ENCODE measurements around the gene CNN3. TPM values are rescaled to one million over a fixed set of nuclear protein-coding genes. Genes with fewer than 3 reads are reported as not detected.

CNN3 gene
- total RNA-seq, 2 experiments from 2014 or later, result 10.0 to 10.6 TPM

DNA sequence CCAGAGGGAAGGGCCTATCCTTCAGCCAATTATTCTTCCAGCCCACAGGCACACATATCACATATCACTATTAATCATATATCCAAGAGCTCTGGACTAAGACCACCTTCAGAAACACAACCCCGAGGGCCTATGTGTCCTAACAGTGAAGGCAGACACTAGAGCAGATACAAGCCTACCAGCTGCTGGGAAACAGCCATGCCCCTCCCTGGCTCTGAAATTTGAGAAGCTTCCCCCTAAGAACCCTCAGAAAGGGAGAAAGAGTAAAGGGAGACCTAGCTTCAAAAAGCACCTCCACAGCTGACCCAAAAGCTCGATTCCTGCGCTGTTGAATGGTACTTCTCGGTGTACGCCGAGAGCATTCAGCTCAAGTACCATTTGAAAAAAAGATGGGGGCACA lies 17.4 kb downstream of the CNN3 start:
- Mint-ChIP-seq H3K4me3 (no peak overlapping the region), H3K27me3 (ENCODE audit: low read depth) (peaks cover 2% of the 10 kb centered on the region), H3K9me3 (no peaks in the 10 kb centered on the region), H3K27ac (no peak overlapping the region), H3K4me1 (ENCODE audit: low read depth) (no peaks in the 10 kb centered on the region), H3K36me3 (ENCODE audit: low read depth) (peaks cover 5% of the 10 kb centered on the region)
- intact Hi-C loops (cut with micrococcal nuclease), result no loop called here
- DNase-seq, result no peak
- CTCF ChIA-PET, result interaction anchor here (1.0 kb wide), 1 partner anchor 55 kb away, joined by 4 read pairs; no protein-coding TSS in a partner anchor

DNA sequence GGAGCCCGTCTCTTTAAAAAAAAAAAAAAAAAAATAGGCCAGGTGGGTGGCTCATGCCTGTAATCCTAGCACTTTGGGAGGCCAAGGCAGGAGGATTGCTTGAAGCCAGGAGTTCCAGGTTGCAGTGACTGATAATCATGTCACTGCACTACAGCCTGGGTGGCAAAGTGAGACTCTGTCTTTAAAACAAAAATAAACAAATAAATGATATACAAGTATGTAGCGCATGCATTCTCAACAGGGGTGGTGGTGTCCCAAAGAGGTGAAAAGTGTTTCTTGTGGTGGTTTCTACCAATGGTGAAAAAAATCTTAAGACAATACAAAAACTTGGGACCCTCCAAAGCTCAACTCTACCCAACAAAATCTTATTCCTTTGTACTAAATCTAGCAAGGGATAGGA lies 17.9 kb downstream of the CNN3 start:
- DNase-seq, result no peak
- Mint-ChIP-seq H3K36me3 (ENCODE audit: low read depth) (peaks cover 5% of the 10 kb centered on the region), H3K27me3 (ENCODE audit: low read depth) (peaks cover 2% of the 10 kb centered on the region), H3K4me3 (no peak overlapping the region), H3K9me3 (no peaks in the 10 kb centered on the region), H3K27ac (no peak overlapping the region), H3K4me1 (ENCODE audit: low read depth) (no peaks in the 10 kb centered on the region)
- intact Hi-C loops (cut with micrococcal nuclease), result no loop called here
- CTCF ChIA-PET, result interaction anchor here (1.0 kb wide), 1 partner anchor 55 kb away, joined by 4 read pairs; no protein-coding TSS in a partner anchor

DNA sequence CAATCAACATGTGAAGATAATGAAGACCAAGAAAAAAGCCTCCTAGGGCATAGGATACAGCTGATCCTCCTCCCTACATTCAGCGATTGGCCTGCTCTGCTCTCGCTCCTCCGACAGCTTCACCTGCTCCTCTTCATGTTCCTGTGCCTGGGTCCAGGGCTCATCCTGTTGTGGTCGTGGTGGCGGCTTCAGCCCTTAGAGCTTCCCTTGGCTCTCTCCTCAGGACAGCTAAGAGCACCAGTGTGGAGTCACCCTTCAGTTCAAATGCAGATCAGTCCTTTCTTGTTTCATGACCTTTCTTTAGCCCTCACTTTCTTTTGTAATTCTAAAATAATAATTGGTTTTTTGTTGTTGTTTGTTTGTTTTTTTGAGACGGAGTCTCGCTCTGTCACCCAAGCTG lies 18.7 kb downstream of the CNN3 start:
- intact Hi-C loops (cut with micrococcal nuclease), result no loop called here
- CTCF ChIA-PET, result no interaction called here

DNA sequence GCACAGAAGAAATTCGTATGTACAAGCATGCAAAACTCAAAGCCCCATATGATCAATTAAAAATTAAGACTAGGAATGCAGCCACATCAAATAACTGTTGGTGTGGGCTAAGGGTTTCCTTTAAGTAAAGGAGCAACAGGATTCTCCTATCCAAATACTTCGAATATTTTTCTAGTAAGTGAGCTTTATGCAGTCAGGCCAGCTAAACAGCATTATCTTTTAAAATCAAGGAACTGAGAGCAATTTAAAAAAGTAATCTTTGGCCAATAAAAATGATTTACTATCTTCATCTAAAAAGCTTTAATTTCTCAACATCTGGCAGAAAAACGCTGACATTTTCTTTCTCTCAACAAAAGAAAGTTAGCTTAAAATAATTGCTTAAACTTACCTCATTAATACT lies 19.8 kb downstream of the CNN3 start:
- Mint-ChIP-seq H3K4me1 (ENCODE audit: low read depth) (no peaks in the 10 kb centered on the region), H3K27me3 (ENCODE audit: low read depth) (peaks cover 2% of the 10 kb centered on the region), H3K27ac (no peak overlapping the region), H3K36me3 (ENCODE audit: low read depth) (peaks cover 5% of the 10 kb centered on the region), H3K9me3 (no peaks in the 10 kb centered on the region), H3K4me3 (no peak overlapping the region)
- intact Hi-C loops (cut with micrococcal nuclease), result no loop called here
- no peak for DNase-seq
- CTCF ChIA-PET, result no interaction called here

More for the DNA sequence above, 18.7 kb downstream of the CNN3 start:
- Mint-ChIP-seq H3K9me3 (no peaks in the 10 kb centered on the region), H3K4me3 (no peak overlapping the region), H3K27me3 (ENCODE audit: low read depth) (peaks cover 2% of the 10 kb centered on the region), H3K27ac (no peak overlapping the region), H3K36me3 (ENCODE audit: low read depth) (peaks cover 5% of the 10 kb centered on the region), H3K4me1 (ENCODE audit: low read depth) (no peaks in the 10 kb centered on the region)
- DNase-seq, result no peak

DNA sequence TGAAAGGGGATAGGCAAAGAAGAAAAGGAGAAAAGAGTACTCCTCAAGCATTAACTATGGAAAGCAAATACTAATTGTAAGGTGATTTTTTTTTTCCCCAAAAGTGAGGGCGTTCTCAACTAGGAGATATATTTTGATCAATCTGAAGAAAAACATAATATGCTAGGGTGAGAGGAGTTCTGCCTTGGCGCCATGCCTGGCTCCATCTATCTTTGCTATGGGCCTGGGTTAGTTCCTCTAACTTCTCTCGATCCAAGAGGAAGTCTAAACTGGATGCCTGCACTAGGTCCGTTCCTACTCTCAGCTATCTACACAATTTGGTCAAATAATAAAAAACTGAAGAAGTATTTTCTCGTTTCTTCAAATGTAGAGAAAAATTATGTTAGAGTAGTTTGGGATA lies 20.5 kb downstream of the CNN3 start:
- no peak overlapping the region for H3K27ac Mint-ChIP-seq
- H3K4me3 Mint-ChIP-seq, result no peak overlapping the region
- no peaks in the 10 kb centered on the region for H3K9me3 Mint-ChIP-seq
- no peak for DNase-seq
- H3K36me3 Mint-ChIP-seq (ENCODE audit: low read depth), result peaks cover 5% of the 10 kb centered on the region
- H3K4me1 Mint-ChIP-seq (ENCODE audit: low read depth), result no peaks in the 10 kb centered on the region
- intact Hi-C loops (cut with micrococcal nuclease), result no loop called here
- CTCF ChIA-PET, result no interaction called here
- peaks cover 2% of the 10 kb centered on the region for H3K27me3 Mint-ChIP-seq (ENCODE audit: low read depth)

DNA sequence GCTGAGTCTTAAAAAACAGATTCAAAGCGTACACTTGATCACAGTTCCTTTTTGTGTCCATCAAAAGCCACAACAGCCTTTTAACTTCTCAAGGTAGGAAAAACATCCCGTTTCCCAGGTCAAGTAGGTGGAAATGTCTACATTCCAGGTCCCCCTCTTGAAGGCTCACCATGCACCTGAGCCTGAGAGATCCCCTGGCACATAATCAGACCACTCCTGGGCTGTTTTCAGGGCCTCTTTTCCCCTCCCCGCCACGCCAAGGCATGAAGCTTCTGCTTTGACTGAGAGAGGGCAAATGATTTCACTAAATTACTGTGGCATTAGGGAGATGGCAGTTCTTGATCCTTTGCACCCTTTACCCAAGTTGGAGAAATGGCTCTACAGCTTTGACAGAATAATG lies 21.7 kb downstream of the CNN3 start:
- CTCF ChIA-PET, result no interaction called here
- Mint-ChIP-seq H3K27me3 (ENCODE audit: low read depth) (peaks cover 2% of the 10 kb centered on the region), H3K9me3 (no peaks in the 10 kb centered on the region), H3K4me3 (no peak overlapping the region), H3K4me1 (ENCODE audit: low read depth) (no peaks in the 10 kb centered on the region), H3K36me3 (ENCODE audit: low read depth) (peaks cover 1% of the 10 kb centered on the region), H3K27ac (no peak overlapping the region)
- DNase-seq, result no peak
- intact Hi-C loops (cut with micrococcal nuclease), result no loop called here

DNA sequence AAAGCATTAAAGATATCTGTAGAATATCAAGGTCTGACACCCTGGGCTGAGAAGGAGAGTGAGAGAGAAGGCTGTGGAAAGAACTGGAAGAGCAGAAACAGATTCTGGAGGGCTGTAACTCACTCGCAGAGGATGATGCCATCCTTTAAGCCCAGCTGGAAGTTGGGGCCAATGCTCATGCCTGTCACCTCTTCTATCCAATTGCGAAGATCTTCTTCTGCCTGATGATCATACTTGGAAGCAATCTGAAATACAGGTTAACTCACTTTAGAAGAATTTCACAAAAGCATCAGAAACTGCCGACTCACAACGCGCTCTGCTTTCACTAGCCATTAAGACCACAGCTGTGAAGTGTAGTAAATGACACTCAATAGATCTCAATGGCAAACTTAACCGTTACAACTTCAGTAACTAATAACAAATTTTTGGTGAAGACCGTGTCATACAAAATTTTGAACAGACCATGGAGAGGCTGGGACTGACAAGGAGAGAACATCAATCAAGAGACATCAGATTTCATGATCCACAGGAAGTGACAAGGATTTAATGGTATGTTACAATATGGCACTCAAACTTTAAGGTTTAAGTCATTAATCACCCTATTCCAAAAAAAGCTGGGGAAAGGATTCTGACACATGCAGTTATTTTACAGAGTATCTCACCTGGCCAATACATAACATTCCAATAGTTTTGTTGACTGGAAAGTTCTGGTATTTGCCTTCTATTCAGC lies 23.5 kb downstream of the CNN3 start:
- CTCF ChIA-PET, result interaction anchor here (0.6 kb wide), 1 partner anchor 37 kb away, joined by 6 read pairs; no protein-coding TSS in a partner anchor
- Mint-ChIP-seq H3K27me3 (ENCODE audit: low read depth) (no peaks in the 10 kb centered on the region), H3K27ac (no peak overlapping the region), H3K4me1 (ENCODE audit: low read depth) (no peaks in the 10 kb centered on the region), H3K9me3 (no peaks in the 10 kb centered on the region), H3K36me3 (ENCODE audit: low read depth) (no peaks in the 10 kb centered on the region), H3K4me3 (no peak overlapping the region)
- no peak for DNase-seq
- intact Hi-C loops (cut with micrococcal nuclease), result no loop called here

DNA sequence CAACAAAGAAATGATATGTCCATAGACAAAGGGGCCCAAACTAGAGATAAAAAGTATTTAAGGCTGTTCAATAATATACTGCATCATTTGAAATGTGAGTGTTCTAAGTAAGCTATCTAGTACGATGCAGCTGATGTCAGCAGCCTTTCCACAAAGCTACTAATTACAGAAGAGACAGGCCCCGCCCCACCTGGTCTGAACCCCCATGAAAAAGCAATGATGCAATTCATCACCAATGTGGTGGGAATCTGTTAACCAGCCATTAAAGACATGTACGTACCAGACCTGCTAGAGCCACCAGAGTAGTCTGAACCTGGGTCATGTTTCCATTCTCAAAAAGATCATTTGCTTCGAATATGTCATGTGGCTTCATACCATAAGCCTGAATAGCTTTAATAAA lies 25.1 kb downstream of the CNN3 start:
- H3K4me1 Mint-ChIP-seq (ENCODE audit: low read depth), result no peaks in the 10 kb centered on the region
- intact Hi-C loops (cut with micrococcal nuclease), result no loop called here
- H3K27ac Mint-ChIP-seq, result no peak overlapping the region
- DNase-seq, result no peak
- CTCF ChIA-PET, result no interaction called here
- H3K36me3 Mint-ChIP-seq (ENCODE audit: low read depth), result no peaks in the 10 kb centered on the region
- H3K4me3 Mint-ChIP-seq, result no peak overlapping the region
- no peaks in the 10 kb centered on the region for H3K27me3 Mint-ChIP-seq (ENCODE audit: low read depth)
- H3K9me3 Mint-ChIP-seq, result no peaks in the 10 kb centered on the region

DNA sequence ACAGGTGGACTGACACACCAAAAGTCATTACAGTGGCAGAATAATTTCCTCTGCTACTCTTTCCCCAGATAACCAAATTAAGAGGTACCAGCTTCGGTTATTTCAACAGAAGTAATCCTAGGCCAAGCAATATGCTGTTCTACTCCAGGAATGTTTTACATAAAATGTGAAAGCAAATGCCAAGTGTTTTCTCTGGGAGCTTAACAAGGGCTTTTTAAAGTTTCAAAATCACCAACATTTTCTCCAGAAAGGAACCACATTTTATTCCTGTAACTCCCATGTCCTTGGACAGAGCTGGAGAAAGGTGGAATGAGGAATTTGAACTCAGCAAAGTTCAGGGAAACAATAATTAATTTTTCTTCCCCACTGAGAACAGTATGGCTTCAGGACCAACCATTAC lies 27.2 kb downstream of the CNN3 start:
- intact Hi-C loops (cut with micrococcal nuclease), result no loop called here
- Mint-ChIP-seq H3K27ac (no peak overlapping the region), H3K4me1 (ENCODE audit: low read depth) (no peaks in the 10 kb centered on the region), H3K9me3 (no peaks in the 10 kb centered on the region), H3K36me3 (ENCODE audit: low read depth) (no peaks in the 10 kb centered on the region), H3K4me3 (no peak overlapping the region), H3K27me3 (ENCODE audit: low read depth) (no peaks in the 10 kb centered on the region)
- DNase-seq, result no peak
- CTCF ChIA-PET, result no interaction called here

DNA sequence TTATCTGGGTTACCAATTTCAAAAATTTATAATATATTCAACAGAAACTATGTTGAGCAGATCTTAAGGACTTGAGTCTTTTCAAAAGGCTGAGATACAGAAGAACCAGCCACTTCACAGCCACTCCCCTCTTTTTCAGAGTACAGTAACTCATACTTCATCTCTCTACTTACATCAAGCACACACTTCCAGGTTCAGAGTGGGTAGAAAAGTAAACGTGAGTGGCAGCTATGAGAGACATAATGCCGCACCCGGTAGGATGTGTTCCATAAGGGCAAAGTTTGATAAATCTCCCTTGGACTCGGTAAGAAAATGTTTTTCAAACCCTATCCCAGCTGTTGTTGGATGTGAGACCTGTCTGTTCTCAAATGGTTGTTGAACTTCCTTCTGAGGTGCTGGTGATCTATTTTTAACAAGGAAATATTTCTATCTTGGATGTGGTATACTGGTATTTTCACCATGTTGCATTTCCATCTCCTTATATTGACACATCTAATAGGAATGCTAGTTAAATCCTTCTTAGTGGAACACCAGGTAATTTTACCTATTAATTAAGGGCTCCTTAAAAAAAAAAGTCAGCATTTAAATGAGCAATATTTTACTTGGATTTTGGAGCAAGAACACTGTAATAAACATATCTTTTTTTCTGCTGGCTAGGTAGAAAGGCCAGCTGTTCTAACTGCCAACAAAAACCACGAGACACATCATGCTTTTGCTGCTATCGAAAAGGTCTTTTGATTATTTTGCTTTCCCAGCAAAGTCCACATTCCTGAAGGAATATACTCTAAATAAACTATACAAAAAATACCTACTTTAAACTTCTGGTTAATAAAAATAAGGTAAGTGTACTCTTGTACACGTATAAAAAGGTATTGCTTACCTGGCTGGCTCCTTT lies 28.2 kb downstream of the CNN3 start:
- Mint-ChIP-seq H3K4me3 (no peak overlapping the region), H3K9me3 (no peaks in the 10 kb centered on the region), H3K36me3 (ENCODE audit: low read depth) (no peaks in the 10 kb centered on the region), H3K27me3 (ENCODE audit: low read depth) (no peaks in the 10 kb centered on the region), H3K27ac (no peak overlapping the region), H3K4me1 (ENCODE audit: low read depth) (no peaks in the 10 kb centered on the region)
- DNase-seq, result no peak
- intact Hi-C loops (cut with micrococcal nuclease), result no loop called here
- CTCF ChIA-PET, result no interaction called here

DNA sequence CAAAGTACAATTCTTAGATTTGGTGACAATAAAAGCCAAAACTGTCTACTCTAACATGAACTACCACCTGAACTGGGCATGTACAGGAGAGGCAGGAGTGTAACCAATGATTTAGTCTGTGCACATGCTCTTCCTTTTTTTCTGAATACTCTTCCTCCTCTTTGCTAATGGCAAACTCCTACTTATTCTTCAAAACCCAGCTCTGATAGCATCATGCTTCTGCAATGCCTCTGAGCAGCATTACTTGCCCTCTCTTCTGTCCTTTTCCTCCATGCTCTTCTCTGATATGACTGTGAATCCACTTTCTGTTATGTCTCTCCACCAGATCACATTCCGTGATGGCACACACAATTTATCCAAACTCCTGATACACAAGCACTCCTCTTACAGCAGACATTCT lies 31.4 kb downstream of the CNN3 start:
- Mint-ChIP-seq H3K36me3 (ENCODE audit: low read depth) (no peaks in the 10 kb centered on the region), H3K4me1 (ENCODE audit: low read depth) (no peaks in the 10 kb centered on the region), H3K4me3 (no peak overlapping the region), H3K27me3 (ENCODE audit: low read depth) (no peaks in the 10 kb centered on the region), H3K27ac (no peak overlapping the region), H3K9me3 (no peaks in the 10 kb centered on the region)
- DNase-seq, result no peak
- intact Hi-C loops (cut with micrococcal nuclease), result no loop called here
- CTCF ChIA-PET, result interaction anchor here (0.7 kb wide), 1 partner anchor 435 kb away, joined by 3 read pairs; no protein-coding TSS in a partner anchor

DNA sequence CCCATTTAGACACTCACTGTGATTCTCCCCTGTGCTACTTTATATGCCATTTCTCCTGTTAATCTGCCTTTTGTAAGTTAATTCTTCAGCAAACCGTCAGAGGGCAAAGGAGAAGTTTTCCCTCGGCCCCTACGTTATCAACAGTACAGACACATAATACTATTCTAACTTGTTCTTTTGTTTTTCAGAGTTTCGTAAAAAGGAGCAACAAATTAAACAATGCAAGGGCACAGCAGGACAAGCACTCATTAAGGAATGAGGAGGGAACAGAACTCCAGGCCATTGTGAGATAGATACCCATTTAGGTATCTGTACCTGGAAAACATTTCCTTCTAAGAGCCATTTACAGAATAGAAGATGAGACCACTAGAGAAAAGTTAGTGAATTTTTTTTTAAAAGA lies 32.3 kb downstream of the CNN3 start:
- Mint-ChIP-seq H3K27me3 (ENCODE audit: low read depth) (no peaks in the 10 kb centered on the region), H3K27ac (no peak overlapping the region)

More for the DNA sequence above, 32.3 kb downstream of the CNN3 start:
- no peak for DNase-seq
- Mint-ChIP-seq H3K36me3 (ENCODE audit: low read depth) (no peaks in the 10 kb centered on the region), H3K4me3 (no peak overlapping the region), H3K4me1 (ENCODE audit: low read depth) (no peaks in the 10 kb centered on the region), H3K9me3 (no peaks in the 10 kb centered on the region)
- CTCF ChIA-PET, result interaction anchor here (0.7 kb wide), 1 partner anchor 434 kb away, joined by 3 read pairs; no protein-coding TSS in a partner anchor
- intact Hi-C loops (cut with micrococcal nuclease), result no loop called here

All from activated naive CD4-positive, alpha-beta T cell treated with anti-CD3 and anti-CD28 coated beads for 36 hours (primary cell).